Calu3 (cell line): ENCODE results near the gene PAQR5. TPM values are rescaled to one million over a fixed set of nuclear protein-coding genes. Genes with fewer than 3 reads are reported as not detected.
A peak's percentile ranks its signal among the peaks of the same experiment; 100 is the strongest.

Experiments
- BruUV-seq: library from RNA; stranded (reverse); fragments of 400-500 nt; replicated peaks from 2 replicates; lab custom pipeline; 2021; lab: Mats Ljungman, UMichigan
- CTCF ChIA-PET: fragments of 300-600 bp; sonication (Branson Sonifier 250); formaldehyde crosslinking; loops from one replicate; lab custom pipeline; 2022; ENCODE audit warnings: antibody characterized with exemption; lab: Charles Lee
- DNase-seq: peaks from one replicate; pipeline ENCODE4 v3.0.0; 2022
- H3K27ac Mint-ChIP-seq: one replicate; pipeline ENCODE4 v1.8.0; 2022; ENCODE audit warnings: mixed read lengths; ENCODE audit not compliant: unreplicated experiment
- H3K27me3 Mint-ChIP-seq: one replicate; pipeline ENCODE4 v1.8.0; 2022; ENCODE audit warnings: mixed read lengths; ENCODE audit not compliant: unreplicated experiment
- H3K36me3 Mint-ChIP-seq: one replicate; pipeline ENCODE4 v1.8.0; 2022; ENCODE audit warnings: mild to moderate bottlenecking, moderate library complexity, mixed read lengths; ENCODE audit not compliant: insufficient read depth, unreplicated experiment
- H3K4me1 Mint-ChIP-seq: one replicate; pipeline ENCODE4 v1.8.0; 2022; ENCODE audit warnings: mild to moderate bottlenecking, low read depth, mixed read lengths; ENCODE audit not compliant: unreplicated experiment
- H3K4me3 Mint-ChIP-seq: one replicate; pipeline ENCODE4 v1.8.0; 2022; ENCODE audit warnings: mild to moderate bottlenecking, low read depth, moderate library complexity, mixed read lengths; ENCODE audit not compliant: unreplicated experiment
- H3K9me3 Mint-ChIP-seq: one replicate; pipeline ENCODE4 v1.8.0; 2022; ENCODE audit warnings: low read depth, mixed read lengths; ENCODE audit not compliant: unreplicated experiment
- CTCF ChIP-seq: fragments of 200-600 bp; IDR thresholded peaks from one replicate; pipeline ENCODE4 v1.8.0; 2022; ENCODE audit warnings: antibody characterized with exemption; ENCODE audit not compliant: unreplicated experiment
- intact Hi-C: fragments of 100-400 bp; cut with micrococcal nuclease; formaldehyde crosslinking; loops from one replicate; pipeline ENCODE4 v1.10.0; 2022; ENCODE audit not compliant: unreplicated experiment
- total RNA-seq: library from RNA; stranded (reverse); gene quantifications from 2 replicates; pipeline ENCODE4 v1.2.3, GENCODE V29; 2022

The PAQR5 gene
- total RNA-seq, 1 experiment from 2014 or later, result 1.8 TPM

- Mint-ChIP-seq H3K9me3 (no peaks in the 10 kb centered on the region), H3K27me3 (peaks cover 23% of the 10 kb centered on the region), H3K4me1 (peaks cover 31% of the 10 kb centered on the region), H3K27ac (no peak overlapping the region), H3K36me3 (peaks cover 4% of the 10 kb centered on the region), H3K4me3 (no peak overlapping the region)
- TF ChIP-seq CTCF, result no peak
- no peak for DNase-seq
- intact Hi-C loops, result no loop called here
- CTCF ChIA-PET, result no interaction called here
- no TSS peak for BruUV-seq
Observed at GRCh38 chr15:69304182-69304545, 5.5 kb downstream of the PAQR5 start.

GRCh38 chr15:69305204-69305931 is 6.7 kb downstream of the PAQR5 start:
- peaks cover 23% of the 10 kb centered on the region for H3K4me1 Mint-ChIP-seq
- peak; percentile 67 for DNase-seq
- intact Hi-C loops, result no loop called here
- BruUV-seq, result no TSS peak
- no peak for TF ChIP-seq CTCF
- CTCF ChIA-PET, result no interaction called here
- H3K36me3 Mint-ChIP-seq, result no peaks in the 10 kb centered on the region
- H3K9me3 Mint-ChIP-seq, result no peaks in the 10 kb centered on the region
- peaks cover 11% of the 10 kb centered on the region for H3K27me3 Mint-ChIP-seq
- H3K4me3 Mint-ChIP-seq, result no peak overlapping the region
- peak overlapping the region; percentile 39 for H3K27ac Mint-ChIP-seq

GRCh38 chr15:69305933-69306568 is 7.3 kb downstream of the PAQR5 start:
- no peaks in the 10 kb centered on the region for H3K9me3 Mint-ChIP-seq
- no peak for TF ChIP-seq CTCF
- CTCF ChIA-PET, result no interaction called here
- DNase-seq, result no peak
- intact Hi-C loops, result no loop called here
- no peaks in the 10 kb centered on the region for H3K36me3 Mint-ChIP-seq
- BruUV-seq, result no TSS peak
- peak overlapping the region; percentile 39 for H3K27ac Mint-ChIP-seq
- peaks cover 27% of the 10 kb centered on the region for H3K4me1 Mint-ChIP-seq
- H3K27me3 Mint-ChIP-seq, result peaks cover 4% of the 10 kb centered on the region
- no peak overlapping the region for H3K4me3 Mint-ChIP-seq

- Mint-ChIP-seq H3K9me3 (no peaks in the 10 kb centered on the region), H3K4me3 (no peak overlapping the region), H3K36me3 (no peaks in the 10 kb centered on the region), H3K27ac (no peak overlapping the region), H3K4me1 (peaks cover 39% of the 10 kb centered on the region), H3K27me3 (no peaks in the 10 kb centered on the region)
- no TSS peak for BruUV-seq
- TF ChIP-seq CTCF, result no peak
- CTCF ChIA-PET, result no interaction called here
- DNase-seq, result no peak
- intact Hi-C loops, result no loop called here
Observed at GRCh38 chr15:69307939-69308338, 9.2 kb downstream of the PAQR5 start.
